Hypothalamus (tissue), 51 donors: ENCODE data around the gene NTRK2.

Experiments used
- DNase-seq, 51 donors: peaks; one replicate each; lab custom pipeline; 2025; lab: John Stamatoyannopoulos, UW

NTRK2 gene

DNA sequence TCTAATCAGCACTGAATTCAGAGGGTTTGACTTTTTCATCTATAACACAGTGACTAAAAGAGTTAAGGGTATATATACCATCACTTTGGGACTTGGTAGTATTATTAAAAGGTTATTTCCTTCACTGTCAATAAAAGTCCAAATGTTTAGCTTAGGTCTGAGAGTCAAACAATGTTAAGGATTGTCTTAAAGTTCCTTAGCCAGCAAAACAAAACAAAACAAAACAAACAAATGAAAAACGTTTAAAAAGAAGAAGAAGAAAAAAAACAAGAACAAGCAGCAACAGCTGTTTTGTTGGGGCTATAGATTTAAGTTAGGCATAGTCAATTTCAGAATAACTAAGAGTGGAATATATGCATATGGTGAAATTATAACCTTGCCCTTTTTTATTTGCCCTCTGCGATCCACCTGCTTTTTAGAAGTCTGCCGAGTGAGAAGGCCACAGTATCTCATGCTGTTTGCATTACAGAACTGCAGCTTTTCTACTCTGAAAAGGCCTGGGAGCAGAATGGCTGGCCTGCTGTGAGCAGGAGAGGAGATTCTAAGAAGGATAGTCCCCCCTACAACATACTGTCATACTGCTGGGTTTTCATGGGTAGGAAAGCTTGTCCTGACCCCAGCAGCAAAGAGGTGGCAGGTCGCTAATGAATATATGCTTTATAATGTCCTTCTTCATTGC lies 141.7 kb downstream of the NTRK2 start:
- DNase-seq: no peak

DNA sequence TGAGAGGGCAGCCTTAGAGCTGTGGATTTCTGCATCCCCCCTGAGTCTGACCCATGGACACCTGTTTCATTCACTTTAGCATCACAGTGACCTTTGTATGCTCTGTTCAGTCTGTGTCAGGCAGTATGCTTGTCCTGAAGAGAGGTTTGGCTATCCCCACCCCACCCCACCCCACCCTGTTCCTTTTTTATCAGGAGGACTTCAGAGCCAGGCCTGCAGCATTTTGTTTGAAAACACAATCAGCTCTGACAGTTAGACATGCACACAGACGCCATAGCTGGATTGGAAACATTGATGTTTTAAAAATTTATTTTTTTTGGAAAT lies 142.2 kb downstream of the NTRK2 start:
- DNase-seq: no peak

DNA sequence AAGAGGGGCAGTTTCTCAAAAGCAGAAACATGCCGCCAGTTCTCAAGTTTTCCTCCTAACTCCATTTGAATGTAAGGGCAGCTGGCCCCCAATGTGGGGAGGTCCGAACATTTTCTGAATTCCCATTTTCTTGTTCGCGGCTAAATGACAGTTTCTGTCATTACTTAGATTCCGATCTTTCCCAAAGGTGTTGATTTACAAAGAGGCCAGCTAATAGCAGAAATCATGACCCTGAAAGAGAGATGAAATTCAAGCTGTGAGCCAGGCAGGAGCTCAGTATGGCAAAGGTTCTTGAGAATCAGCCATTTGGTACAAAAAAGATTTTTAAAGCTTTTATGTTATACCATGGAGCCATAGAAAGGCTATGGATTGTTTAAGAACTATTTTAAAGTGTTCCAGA lies 142.8 kb downstream of the NTRK2 start:
- DNase-seq: no peak

DNA sequence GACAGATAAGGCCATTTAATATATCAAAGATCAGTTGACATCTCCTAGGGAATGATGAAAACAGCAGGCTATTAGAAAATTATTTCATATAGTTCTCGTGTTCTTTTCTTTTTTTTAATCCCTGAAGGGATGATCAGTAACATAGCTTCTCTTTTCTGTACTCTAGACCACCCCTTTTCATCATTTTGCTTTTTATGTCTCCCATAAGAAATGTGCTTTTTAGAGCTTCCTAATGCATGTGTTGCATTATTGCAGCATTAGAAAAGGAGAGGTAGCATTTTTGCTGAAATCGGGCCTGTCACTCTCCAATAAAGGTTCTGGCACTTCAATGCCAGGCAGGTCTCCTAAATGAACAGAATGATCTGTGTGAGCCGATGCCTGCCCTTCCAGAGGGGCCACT lies 143.3 kb downstream of the NTRK2 start:
- DNase-seq: no peak

DNA sequence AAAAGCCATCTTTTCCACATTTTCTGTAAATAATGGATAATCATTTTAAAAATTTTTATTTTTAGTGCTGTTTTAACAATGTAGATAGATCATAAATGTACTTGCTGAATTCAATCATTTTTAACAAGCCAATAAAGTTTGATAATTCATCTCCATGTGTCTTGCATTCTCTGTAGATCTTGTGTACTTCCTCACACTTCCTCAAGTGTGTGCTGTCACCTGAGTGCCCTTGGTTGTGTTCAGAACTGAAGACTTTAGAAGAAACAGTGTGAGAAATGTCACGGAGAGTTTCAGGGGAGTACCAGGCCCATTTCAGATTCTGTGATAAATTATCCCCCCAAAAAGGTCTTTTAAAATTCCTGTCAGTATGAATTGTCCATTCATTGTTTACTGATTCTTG lies 146.0 kb downstream of the NTRK2 start:
- no peak for DNase-seq

DNA sequence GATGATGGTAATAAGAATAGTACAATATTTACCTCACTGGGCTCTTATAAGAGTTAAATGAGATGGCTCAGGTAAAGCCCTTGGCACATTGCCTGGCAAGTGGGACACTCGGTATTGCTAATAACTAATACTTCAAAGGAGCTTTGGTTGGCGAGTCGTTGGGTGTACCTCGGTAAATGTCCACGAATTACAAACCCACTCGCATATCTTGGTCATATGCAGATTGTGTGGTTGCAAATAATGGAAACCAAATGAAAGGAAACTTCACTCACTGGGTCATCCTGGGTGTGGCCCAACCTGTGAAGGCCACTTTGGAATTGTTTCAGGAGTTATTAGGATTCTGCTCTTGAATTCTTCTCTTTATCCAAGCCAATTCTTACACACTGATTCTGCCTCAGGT lies 147.5 kb downstream of the NTRK2 start:
- DNase-seq: no peak

DNA sequence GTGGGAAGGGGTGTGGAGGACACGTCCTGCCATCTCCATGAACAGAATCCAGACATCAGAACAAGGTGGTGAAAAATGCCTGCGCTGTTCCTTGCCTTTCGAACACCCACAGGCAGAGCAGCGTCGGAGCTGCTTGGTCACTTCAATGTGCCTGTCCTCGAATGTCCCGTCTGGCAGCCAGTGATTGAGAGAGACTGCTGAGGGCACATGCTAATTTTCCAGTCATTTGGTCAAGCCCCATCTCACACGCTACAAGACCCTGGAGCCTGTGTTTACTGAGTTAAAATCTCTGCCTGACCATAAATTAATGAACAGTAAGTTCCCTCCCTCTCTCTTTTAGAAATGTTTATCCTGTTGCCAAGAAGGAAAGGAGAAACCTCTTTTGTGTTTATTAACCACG lies 149.3 kb downstream of the NTRK2 start:
- DNase-seq: no peak

DNA sequence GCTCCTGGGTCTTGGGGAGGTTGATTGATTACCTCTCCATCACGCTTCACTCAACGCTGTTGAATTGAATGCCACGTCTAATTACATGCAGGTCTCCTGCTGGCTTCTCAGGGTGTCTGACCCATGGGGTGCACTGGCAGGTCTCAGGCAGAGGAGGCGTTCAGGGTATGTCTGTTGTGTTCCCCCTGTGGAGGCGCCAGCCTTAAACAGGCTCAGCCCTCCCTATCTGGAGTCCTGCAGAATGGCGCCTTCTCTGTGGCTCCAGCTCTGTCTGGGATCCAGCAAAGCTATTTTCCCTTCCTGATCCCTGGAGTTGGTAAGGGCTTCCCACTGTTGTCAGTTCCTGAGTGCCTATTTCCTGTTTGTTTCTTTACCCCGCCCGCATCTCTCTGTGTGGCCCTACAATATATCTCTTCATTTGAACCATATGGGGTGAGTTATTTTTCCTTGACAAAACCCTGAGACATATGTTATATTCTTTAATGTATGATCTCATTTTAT lies 150.0 kb downstream of the NTRK2 start:
- no peak for DNase-seq

DNA sequence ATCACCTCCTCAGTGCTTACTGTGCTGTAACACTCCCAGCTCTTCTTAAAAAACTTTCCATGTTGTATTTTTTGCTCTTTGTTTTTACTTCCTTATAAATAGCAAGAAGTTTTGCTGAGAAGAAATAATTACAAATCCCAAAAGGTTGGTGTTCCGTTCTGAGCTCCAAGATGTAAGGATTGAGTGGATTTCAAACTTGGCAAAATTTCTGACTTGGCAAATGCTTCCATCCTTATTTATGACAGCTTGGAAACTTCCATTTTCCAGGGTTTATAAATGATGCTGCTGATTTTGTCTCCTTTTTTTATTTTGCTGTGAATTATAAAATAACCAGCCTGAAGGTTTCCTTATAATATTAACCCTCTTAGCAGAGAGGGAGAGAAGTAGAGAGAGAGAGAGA lies 151.9 kb downstream of the NTRK2 start:
- DNase-seq: no peak

DNA sequence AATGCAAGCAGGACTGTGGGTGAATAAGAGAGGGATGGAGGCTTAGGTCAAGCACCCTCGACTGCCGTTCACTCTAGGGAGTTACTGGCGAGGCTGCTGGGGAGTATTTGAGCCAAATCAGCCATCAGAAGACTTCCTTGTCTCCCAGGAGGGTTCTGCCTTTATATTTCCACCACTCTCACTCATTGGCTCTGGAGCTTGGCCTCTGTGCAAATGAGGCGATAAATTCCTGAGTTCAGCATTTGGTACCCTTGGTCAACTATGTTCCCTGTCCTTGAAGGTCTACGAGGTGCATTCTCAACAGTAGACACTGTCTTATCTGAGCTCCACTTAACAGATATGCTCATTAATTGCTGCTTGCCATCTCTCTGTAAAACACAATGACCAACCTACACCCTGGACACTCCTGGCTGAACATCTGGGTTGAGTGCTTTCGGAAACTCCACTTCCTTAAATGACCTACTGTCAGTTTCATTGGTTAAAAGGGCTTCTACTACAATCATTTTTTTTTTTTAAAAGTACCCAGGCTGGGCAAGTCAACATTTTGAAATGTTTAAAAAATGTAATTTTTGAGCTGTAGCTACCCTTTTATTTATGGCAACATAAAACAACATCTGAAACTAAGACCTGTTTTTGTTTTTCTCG lies 153.2 kb downstream of the NTRK2 start:
- DNase-seq: no peak

DNA sequence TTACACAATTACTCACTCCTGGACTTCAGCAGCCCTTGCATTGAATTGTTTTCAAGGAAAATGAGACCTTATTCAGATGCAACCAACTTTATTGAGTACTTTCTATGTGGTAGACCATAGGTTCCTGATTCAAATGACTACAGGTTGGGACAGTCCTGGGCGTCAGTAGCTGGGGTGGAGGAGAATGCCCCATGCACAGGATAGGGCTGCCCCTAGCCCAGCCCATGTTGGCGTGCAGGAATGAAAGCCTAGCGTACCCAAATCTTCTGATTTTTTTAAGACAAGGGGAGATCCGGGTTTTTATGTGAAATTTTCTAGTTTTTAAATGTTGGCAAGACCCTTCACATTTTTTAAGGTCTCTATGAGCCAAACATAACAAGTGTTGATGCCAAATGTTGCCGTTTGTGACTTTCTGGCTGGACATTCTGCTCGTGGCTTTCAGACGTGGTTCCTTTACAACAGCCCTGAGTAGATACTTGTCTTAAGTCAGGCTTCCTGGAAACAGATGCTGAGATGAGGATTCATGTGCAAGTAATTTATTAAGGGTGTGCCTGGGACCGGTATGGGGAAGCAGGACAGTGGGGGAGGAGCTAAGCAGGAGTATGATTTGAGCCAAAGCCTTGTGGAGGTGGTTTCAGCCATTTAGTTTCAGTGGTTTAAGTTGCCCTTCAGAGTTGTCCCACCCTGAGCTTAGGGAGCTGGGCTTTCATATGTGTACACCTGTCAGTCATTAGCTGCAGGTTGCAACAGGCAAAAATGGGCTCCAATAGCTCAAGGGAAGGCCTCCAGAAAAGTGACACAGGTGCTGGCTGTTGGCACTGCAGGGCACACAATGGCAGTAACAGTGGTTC lies 154.1 kb downstream of the NTRK2 start:
- DNase-seq: no peak

DNA sequence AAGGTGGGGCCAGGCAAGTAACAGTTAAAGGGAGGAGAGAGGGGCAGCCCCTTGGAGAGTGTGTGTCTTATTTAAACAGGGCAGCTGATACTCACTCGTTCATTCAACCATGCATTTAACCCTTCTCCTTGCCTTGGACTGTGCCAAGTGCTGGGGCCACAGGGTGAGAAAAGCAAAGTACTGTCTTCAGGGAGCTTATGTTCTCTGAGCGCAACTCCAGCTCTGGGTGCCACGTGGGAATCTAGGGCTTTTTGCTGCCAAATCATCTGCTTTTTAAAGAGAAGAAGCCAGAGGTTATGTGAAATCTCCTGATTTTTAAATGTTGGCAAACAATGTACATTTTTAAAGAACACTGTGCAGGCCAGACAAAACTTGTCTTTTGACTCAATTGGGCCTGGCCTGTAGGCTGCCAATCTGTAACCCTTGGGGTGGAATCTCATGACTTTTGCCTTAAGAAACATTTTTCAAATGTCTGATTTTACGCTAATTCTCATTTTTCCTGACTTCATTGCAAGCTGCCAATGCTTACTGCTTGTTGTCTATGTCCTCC lies 157.8 kb downstream of the NTRK2 start:
- DNase-seq: no peak

DNA sequence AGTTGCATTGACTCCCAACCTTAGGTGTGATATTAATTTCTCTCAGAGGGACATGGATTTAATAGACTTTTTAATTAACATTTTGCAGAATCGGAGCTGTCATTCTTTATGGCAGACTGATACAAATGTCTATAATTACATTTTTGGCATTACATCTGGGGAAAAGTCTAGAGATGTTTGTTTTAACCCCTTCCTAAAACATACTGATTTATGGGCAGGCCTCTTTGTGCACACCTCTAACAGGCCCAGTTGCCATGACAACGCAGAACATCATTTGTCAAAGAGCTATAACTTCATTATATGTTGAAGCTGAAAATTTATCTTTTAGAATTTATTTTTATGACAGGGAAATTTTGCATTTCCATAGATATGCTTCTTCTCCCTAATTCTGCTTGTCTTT lies 158.5 kb downstream of the NTRK2 start:
- DNase-seq: no peak

DNA sequence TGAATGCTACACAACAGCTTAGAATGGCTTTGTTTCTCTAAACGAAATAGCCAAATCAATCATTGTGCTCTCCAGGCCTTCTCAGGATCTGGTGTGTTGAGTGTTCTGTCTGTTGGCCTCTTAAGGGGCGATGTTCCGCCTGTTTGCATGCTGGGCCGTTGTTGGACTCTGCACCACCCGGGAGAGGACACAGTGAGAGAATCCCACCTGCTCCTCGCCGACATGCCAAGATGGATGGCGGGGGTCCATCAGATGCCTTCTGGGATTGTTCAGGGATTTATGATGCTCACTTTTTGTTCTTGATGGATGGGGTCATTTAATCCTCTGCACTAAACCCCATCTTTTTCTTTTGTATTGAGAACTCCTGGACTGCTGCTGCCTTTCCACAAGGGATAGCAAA lies 159.9 kb downstream of the NTRK2 start:
- DNase-seq: no peak

DNA sequence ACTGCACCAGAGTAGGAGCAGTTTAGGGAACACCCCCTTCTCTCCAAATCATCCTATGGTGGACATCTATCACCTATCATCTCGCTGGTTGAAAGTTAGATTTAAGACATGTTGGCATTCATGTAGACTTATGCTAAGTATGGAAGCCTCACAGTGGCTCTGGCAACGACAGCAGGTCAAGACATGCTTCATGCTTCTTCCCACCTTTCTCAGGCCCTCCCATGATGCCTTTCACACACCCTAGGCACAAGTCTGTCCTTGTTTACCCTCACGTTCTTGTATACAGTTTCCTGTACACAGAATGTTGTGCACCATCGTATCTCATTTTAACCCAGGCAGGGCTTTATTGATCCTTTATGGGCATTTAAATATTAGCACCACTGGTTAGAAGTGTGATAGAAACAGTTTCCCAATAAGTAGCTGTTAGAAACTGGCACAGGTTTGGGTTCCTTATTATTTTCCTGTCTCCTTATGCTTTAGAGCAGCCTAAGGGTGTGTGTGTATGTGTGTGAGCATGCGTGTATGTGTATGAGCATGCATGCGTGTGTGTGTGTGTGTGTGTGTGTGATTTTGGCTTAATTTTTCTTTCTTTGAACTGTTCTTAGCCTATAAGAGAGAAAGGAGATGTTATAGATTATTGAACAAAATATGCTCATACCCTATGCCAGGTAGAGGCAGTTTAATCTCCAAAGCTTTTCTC lies 160.6 kb downstream of the NTRK2 start:
- no peak for DNase-seq

DNA sequence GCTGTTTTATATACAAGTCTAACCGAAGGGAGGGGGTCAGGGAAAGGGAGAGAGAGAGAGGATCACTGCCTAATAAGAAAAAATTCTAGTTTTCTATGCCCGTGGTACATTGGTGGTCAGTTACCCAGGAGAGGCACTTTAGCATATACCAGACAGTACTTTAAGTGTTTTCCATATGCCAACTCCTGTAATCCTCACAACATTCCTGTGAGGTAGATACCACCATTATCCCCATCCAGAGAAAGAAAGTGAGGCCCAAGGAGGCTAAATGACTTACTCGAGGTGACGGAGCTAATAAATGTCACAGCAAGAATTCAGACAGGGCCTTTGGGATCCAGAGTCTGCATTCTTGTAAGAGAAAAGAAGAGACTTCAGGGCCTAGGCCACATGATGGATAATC lies 161.8 kb downstream of the NTRK2 start:
- DNase-seq: no peak

DNA sequence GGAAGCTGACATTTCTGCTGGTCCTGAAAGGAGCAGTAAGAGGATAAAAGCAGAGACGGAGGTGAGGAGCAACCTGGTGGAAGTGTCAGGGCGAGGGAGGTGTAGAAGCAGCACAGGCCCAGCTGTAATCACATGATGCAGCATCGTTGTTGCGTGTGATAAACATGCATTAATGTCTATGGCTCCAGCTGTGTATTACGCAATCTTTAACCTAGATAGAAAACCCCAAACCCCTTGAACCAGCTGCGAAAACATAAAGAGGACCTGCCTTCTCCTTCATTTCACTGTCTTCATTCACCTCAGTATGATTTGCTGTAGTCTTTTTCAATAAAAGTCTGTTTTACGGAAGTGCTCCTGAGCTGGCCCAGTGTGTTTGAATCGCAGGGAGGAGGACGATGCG lies 162.9 kb downstream of the NTRK2 start:
- no peak for DNase-seq

DNA sequence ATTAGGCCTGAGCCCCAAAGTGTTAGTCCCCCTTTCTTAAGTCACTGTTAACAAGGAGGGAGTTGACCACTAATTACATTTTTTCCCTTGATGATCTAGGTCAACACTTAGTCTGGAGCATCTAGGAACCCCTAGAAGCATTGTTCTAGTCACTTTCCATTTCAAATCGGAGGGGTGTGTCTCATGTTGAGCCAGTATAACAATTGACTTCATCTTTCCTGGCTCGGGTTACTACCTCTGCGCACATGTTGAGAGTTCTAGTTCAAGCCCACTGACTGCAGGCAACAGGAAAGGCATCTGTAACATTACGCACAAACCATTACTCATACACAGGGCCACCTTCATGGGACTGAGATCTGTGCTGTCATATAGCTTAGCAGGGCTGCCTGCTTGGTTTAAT lies 164.9 kb downstream of the NTRK2 start:
- no peak for DNase-seq

DNA sequence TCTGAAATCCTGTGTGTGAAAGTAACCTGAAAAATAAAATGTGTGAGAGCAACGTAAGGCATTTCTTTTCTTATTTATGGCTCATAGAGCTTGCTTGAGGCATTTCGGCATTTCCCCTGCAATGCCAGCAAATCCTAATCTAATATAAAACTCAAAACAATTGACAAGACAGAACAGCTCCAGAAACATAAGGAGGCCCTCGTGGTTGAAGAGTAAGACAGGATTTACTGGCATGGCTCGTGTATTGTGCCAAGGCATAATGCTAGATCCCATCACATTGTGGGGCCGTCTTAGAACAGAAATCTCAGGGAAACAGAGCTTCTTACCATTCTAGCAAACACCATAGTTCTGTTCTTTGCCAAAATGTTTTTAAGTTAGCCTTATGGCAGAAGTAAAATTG lies 166.2 kb downstream of the NTRK2 start:
- DNase-seq: no peak

DNA sequence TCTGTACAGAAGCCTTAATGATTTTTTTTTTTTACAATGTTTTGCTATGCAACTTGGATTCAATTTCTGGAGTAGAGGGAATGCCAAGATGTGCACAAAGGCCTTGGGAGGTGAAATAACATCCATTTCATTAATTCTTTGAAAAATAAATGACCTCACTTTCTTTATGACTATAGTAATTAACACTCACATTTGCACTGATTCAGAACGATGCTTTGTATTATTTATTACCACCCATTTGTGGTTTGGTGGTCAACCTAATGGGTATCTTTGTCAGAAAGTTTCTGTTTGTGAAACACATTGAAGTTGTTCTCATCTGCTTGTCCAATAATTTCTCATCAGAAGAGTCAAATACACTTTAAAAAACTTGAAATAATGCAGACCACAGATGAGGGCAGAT lies 169.3 kb downstream of the NTRK2 start:
- DNase-seq: no peak

DNA sequence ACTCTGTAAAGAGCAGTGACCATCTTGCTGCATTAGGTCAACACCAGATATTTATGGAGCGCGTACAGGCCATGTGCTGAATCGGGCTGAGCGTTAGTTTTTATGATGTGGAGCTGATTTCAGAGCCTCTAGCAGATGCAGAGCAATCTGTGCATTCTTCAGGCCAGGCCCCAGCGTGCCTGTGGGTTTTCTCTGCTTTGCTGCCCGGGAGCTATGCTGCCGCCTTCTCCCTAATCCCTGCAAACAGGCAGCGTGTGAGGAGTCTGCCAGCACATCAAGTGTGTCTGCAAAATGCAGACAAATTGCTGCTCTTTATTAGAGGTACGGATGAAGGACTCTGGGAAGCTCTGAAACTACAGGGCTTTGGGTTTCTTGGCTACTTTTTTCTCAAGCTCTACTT lies 170.0 kb downstream of the NTRK2 start:
- DNase-seq: peak in 20 of 51 donors; percentile 4 to 63 (median 28)
